Fibroblast of lung (primary cell): Measurements from ENCODE around the gene GNAT1.

Experiments used
- EZH2 ChIP-seq: IDR thresholded peaks from 2 replicates; pipeline ENCODE4 v1.5.1; 2012; ENCODE audit warnings: low read length, control low read depth, mild to moderate bottlenecking; ENCODE audit errors: missing control alignments
- TF ChIP-seq, protein P1 (sequence below), 2 donors: IDR thresholded peaks in 1 of 2; conservative IDR thresholded peaks in 1 of 2; 1 replicate in 1 of 2; 2 replicates in 1 of 2; pipeline ENCODE4 v1.5.1; 2011 to 2012; ENCODE audit warnings: low read length in 2 of 2, control low read depth in 1 of 2, inconsistent platforms in 1 of 2, low read depth in 1 of 2, mild to moderate bottlenecking in 1 of 2

DNA sequence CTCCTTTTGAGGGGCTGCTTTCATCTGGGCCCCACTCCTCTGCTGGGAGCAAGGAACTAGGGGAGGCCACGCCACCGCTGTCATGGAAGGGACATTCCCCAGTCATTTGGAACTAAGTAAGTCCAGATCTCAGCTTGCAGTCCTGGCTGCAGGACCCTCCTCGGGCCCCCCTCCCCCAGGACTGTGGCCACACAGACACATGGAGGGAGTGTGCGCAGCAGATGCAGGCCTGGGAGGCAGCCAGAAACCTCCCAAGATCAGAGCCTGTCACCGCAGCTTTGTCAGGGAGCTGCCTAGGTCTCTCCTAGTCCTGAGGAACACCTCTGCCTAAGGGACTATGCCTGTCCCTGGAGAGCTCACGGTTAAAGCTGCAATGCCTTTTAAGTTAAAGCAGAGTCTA is 43.5 kb upstream of the GNAT1 start:
- TF ChIP-seq, protein P1, sequence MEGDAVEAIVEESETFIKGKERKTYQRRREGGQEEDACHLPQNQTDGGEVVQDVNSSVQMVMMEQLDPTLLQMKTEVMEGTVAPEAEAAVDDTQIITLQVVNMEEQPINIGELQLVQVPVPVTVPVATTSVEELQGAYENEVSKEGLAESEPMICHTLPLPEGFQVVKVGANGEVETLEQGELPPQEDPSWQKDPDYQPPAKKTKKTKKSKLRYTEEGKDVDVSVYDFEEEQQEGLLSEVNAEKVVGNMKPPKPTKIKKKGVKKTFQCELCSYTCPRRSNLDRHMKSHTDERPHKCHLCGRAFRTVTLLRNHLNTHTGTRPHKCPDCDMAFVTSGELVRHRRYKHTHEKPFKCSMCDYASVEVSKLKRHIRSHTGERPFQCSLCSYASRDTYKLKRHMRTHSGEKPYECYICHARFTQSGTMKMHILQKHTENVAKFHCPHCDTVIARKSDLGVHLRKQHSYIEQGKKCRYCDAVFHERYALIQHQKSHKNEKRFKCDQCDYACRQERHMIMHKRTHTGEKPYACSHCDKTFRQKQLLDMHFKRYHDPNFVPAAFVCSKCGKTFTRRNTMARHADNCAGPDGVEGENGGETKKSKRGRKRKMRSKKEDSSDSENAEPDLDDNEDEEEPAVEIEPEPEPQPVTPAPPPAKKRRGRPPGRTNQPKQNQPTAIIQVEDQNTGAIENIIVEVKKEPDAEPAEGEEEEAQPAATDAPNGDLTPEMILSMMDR (conservative IDR thresholded peaks at IDR 0.05 in 1 of 2, IDR thresholded peaks at IDR 0.05 in 1 of 2; ENCODE audit: low read depth in 1 of 2, low read length in 2 of 2), result no peak
- no peak for TF ChIP-seq EZH2
